NCI-H446 (cell line): ENCODE measurements around the gene GRIA3.

ENCODE experiments used
- DNase-seq, 2 experiments: peaks; one replicate each; lab custom pipeline; 2025; lab: John Stamatoyannopoulos, UW

GRIA3 gene

GRCh38 chrX:123184219-123184865 is at the start of gene GRIA3:
TSS of gene GRIA3 (plus strand) at chrX:123184278. CDS start at chrX:123184536, 258 bp downstream.
- DNase-seq: no peak

- no peak for DNase-seq
These were observed 45.6 kb upstream of the GRIA3 start for GRCh38 chrX:123138473-123138872.

- DNase-seq: no peak
These were observed 43.6 kb upstream of the GRIA3 start for GRCh38 chrX:123140454-123140853.

- DNase-seq: no peak
These were observed 43.2 kb upstream of the GRIA3 start for GRCh38 chrX:123140904-123141303.

- no peak for DNase-seq
These were observed 30.2 kb upstream of the GRIA3 start for GRCh38 chrX:123153846-123154335.

GRCh38 chrX:123155327-123155726 is 28.8 kb upstream of the GRIA3 start:
- no peak for DNase-seq

GRCh38 chrX:123157586-123157985 is 26.5 kb upstream of the GRIA3 start:
- no peak for DNase-seq

GRCh38 chrX:123159403-123159802 is 24.7 kb upstream of the GRIA3 start:
- DNase-seq: no peak

- DNase-seq: no peak
These were observed 16.5 kb upstream of the GRIA3 start for GRCh38 chrX:123167621-123168020.

GRCh38 chrX:123169247-123169901 is 14.7 kb upstream of the GRIA3 start:
- no peak for DNase-seq

GRCh38 chrX:123170546-123170945 is 13.5 kb upstream of the GRIA3 start:
- DNase-seq: no peak

- DNase-seq: no peak
These were observed 12.3 kb upstream of the GRIA3 start for GRCh38 chrX:123171781-123172180.

GRCh38 chrX:123172869-123173268 is 11.2 kb upstream of the GRIA3 start:
- DNase-seq: no peak

- no peak for DNase-seq
These were observed 10.2 kb upstream of the GRIA3 start for GRCh38 chrX:123173833-123174232.

GRCh38 chrX:123175366-123176122 is 8.5 kb upstream of the GRIA3 start:
- no peak for DNase-seq

GRCh38 chrX:123181233-123181914 is 2.7 kb upstream of the GRIA3 start:
- DNase-seq: no peak

GRCh38 chrX:123184866-123185276 is 793 bp downstream of the GRIA3 start:
- no peak for DNase-seq

- DNase-seq: no peak
These were observed 1.6 kb downstream of the GRIA3 start for GRCh38 chrX:123185721-123186120.

- no peak for DNase-seq
These were observed 2.7 kb downstream of the GRIA3 start for GRCh38 chrX:123186801-123187200.

GRCh38 chrX:123188081-123188480 is 4.0 kb downstream of the GRIA3 start:
- no peak for DNase-seq

GRCh38 chrX:123189338-123189737 is 5.3 kb downstream of the GRIA3 start:
- no peak for DNase-seq

GRCh38 chrX:123190096-123190495 is 6.0 kb downstream of the GRIA3 start:
- no peak for DNase-seq
